ENCODE data around the gene MYRIP. TPM values are rescaled to one million over a fixed set of nuclear protein-coding genes. Genes with fewer than 3 reads are reported as not detected.

Gene MYRIP
- total RNA-seq, 1 donor from 2014 or later, result 1.0 TPM

DNA sequence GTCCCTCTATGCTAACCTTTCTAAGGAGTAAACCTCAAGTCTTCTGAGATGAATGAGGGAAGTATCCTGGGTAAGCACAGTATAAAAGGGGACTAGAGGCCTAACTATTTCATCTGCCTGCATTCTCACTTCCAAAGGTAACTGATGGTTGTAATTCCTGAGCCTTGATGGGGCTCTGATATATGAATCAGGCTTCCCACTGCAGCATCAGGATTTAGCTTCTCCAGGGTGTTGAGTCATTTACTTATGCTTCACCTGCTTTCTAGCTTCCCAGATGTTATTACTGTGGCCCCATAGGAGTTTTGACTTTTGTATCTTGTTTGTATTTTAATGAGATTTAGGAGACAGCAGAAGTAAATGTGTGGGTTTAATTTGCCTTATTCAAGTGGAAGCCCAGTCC, 292.8 kb downstream of the MYRIP start:
- no peak overlapping the region for H3K27ac ChIP-seq (ENCODE audit: low read depth, low read length)
- H3K27me3 ChIP-seq (ENCODE audit: control insufficient read depth in 3 of 3, insufficient read depth in 3 of 3, low read length in 3 of 3), result no peaks in the 10 kb centered on the region
- H3K9me3 ChIP-seq (ENCODE audit: control insufficient read depth in 3 of 3, low read length in 3 of 3), result peaks cover 0 to 5% (median 0%) of the 10 kb centered on the region in 3 donors
- H3K36me3 ChIP-seq (ENCODE audit: control insufficient read depth in 3 of 3, insufficient read depth in 3 of 3, low read length in 3 of 3), result no peaks in the 10 kb centered on the region
- peaks cover 0 to 3% (median 0%) of the 10 kb centered on the region in 3 donors for H3K4me1 ChIP-seq (ENCODE audit: control insufficient read depth in 3 of 3, insufficient read depth in 3 of 3, low read length in 3 of 3)
- H3K4me3 ChIP-seq (ENCODE audit: low read length in 3 of 3), result no peak overlapping the region
- no peak overlapping the region for H3K9ac ChIP-seq (ENCODE audit: low read depth in 1 of 3, low read length in 3 of 3)

DNA sequence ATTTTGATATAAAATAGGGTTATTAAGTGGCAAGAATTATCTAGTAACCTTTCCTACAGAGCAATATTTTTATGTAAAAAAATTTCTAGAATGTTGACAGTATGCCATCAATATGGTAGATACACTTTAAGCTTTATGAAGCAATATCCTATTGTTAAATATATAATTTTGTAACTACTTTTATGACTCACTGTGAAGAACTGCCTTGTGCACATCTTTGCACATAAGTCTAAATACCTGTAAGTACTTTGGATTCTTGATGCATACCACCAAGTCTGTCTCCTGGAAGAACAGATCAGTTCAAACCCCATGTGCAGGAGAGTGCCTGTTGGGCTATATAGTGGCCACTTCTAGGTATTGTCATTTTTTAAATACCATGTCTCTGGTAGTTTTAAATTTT, 294.4 kb downstream of the MYRIP start:
- Histone ChIP-seq H3K9me3 (ENCODE audit: control insufficient read depth in 3 of 3, low read length in 3 of 3) (peaks cover 0 to 5% (median 0%) of the 10 kb centered on the region in 3 donors), H3K27me3 (ENCODE audit: control insufficient read depth in 3 of 3, insufficient read depth in 3 of 3, low read length in 3 of 3) (no peaks in the 10 kb centered on the region), H3K9ac (ENCODE audit: low read depth in 1 of 3, low read length in 3 of 3) (no peak overlapping the region), H3K36me3 (ENCODE audit: control insufficient read depth in 3 of 3, insufficient read depth in 3 of 3, low read length in 3 of 3) (no peaks in the 10 kb centered on the region), H3K4me1 (ENCODE audit: control insufficient read depth in 3 of 3, insufficient read depth in 3 of 3, low read length in 3 of 3) (no peaks in the 10 kb centered on the region), H3K27ac (ENCODE audit: low read depth, low read length) (no peak overlapping the region), H3K4me3 (ENCODE audit: low read length in 3 of 3) (no peak overlapping the region)

DNA sequence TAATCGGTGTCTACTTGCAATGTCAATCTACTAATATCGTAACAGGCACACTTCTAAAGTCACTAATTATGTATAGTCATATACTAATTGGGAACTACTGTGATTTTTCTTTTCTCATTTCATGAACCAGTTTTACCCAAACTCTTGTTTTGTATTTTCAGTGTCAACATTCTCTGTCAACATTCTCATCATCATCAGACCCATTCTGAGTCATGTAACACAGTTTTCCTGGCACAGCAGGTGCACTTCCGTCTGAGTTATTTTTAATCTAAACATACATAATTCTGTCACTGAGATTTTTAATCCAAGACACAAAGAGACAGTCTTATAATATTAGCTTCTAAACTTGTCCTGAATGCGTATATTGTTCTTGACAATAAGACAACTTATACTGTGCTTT, 295.0 kb downstream of the MYRIP start:
- H3K36me3 ChIP-seq (ENCODE audit: control insufficient read depth in 3 of 3, insufficient read depth in 3 of 3, low read length in 3 of 3), result no peaks in the 10 kb centered on the region
- H3K9me3 ChIP-seq (ENCODE audit: control insufficient read depth in 3 of 3, low read length in 3 of 3), result peaks cover 0 to 5% (median 0%) of the 10 kb centered on the region in 3 donors
- H3K27ac ChIP-seq (ENCODE audit: low read depth, low read length), result no peak overlapping the region
- H3K27me3 ChIP-seq (ENCODE audit: control insufficient read depth in 3 of 3, insufficient read depth in 3 of 3, low read length in 3 of 3), result no peaks in the 10 kb centered on the region
- no peaks in the 10 kb centered on the region for H3K4me1 ChIP-seq (ENCODE audit: control insufficient read depth in 3 of 3, insufficient read depth in 3 of 3, low read length in 3 of 3)
- no peak overlapping the region for H3K9ac ChIP-seq (ENCODE audit: low read depth in 1 of 3, low read length in 3 of 3)
- H3K4me3 ChIP-seq (ENCODE audit: low read length in 3 of 3), result no peak overlapping the region

DNA sequence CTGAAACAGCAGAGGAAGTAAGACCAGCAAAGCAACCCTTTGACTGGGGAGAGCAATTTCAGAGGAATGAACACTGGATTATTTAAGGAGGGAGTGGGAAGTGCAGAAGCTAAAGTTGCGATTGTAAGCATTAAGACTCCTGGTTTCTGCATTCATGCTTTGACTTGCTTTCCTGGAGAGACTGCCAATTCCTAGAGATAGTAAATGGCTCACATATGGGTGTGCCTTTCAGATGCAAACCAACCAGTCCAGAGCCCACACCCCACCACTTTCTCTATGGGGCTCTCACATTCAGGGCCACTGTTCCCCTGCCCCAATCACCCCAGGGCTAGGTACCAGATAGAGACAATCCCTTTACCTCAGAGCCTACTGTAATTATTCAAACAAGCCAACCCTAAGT, 299.2 kb downstream of the MYRIP start:
- Histone ChIP-seq H3K9me3 (ENCODE audit: control insufficient read depth in 3 of 3, low read length in 3 of 3) (no peaks in the 10 kb centered on the region), H3K4me3 (ENCODE audit: low read length in 3 of 3) (no peak overlapping the region), H3K4me1 (ENCODE audit: control insufficient read depth in 3 of 3, insufficient read depth in 3 of 3, low read length in 3 of 3) (no peaks in the 10 kb centered on the region), H3K27ac (ENCODE audit: low read depth, low read length) (no peak overlapping the region), H3K36me3 (ENCODE audit: control insufficient read depth in 3 of 3, insufficient read depth in 3 of 3, low read length in 3 of 3) (no peaks in the 10 kb centered on the region), H3K9ac (ENCODE audit: low read depth in 1 of 3, low read length in 3 of 3) (no peak overlapping the region), H3K27me3 (ENCODE audit: control insufficient read depth in 3 of 3, insufficient read depth in 3 of 3, low read length in 3 of 3) (no peaks in the 10 kb centered on the region)

DNA sequence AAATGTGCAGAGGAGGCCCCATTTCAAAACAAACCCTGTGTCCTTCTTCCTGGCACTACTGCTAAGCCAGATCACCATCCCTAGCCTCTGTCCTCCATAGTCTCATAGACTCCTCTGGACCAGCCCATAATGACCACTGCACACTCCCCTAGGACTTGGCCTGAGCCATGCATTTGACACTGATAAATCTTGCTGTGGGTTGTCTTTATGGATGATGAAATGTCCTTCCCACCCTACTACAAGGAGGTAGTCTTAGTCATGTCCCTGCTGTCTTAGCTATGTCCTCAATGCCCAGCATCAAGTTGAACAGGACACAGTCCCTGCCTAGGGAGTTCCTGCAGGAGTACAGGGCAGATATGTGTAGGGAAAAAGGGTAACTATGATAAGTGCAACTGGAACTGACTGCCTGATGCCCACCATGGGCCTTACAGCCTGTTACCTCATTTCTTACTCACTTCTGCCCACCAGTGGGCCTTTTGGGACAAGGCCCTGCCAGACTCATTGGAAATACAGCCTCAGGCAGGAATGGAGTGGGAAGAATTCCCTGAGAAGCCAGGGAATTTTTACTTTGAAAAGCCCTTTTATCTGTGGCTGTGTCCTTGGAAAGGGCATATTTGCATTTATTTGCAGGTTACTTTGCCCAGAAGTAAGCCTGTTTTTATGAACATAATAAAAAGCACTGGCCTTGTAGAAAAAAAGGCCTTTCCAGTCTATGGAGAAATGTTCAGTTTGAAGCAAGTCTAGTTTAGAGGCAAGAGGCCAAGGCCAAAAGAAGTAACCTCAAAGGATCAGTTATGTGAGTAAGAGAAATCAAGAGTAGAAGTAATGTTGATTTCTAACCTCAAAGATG, 300.5 kb downstream of the MYRIP start:
- no peaks in the 10 kb centered on the region for H3K27me3 ChIP-seq (ENCODE audit: control insufficient read depth in 3 of 3, insufficient read depth in 3 of 3, low read length in 3 of 3)
- H3K27ac ChIP-seq (ENCODE audit: low read depth, low read length), result no peak overlapping the region
- no peaks in the 10 kb centered on the region for H3K4me1 ChIP-seq (ENCODE audit: control insufficient read depth in 3 of 3, insufficient read depth in 3 of 3, low read length in 3 of 3)
- H3K9ac ChIP-seq (ENCODE audit: low read depth in 1 of 3, low read length in 3 of 3), result no peak overlapping the region
- no peaks in the 10 kb centered on the region for H3K36me3 ChIP-seq (ENCODE audit: control insufficient read depth in 3 of 3, insufficient read depth in 3 of 3, low read length in 3 of 3)
- H3K4me3 ChIP-seq (ENCODE audit: low read length in 3 of 3), result no peak overlapping the region
- H3K9me3 ChIP-seq (ENCODE audit: control insufficient read depth in 3 of 3, low read length in 3 of 3), result no peaks in the 10 kb centered on the region

DNA sequence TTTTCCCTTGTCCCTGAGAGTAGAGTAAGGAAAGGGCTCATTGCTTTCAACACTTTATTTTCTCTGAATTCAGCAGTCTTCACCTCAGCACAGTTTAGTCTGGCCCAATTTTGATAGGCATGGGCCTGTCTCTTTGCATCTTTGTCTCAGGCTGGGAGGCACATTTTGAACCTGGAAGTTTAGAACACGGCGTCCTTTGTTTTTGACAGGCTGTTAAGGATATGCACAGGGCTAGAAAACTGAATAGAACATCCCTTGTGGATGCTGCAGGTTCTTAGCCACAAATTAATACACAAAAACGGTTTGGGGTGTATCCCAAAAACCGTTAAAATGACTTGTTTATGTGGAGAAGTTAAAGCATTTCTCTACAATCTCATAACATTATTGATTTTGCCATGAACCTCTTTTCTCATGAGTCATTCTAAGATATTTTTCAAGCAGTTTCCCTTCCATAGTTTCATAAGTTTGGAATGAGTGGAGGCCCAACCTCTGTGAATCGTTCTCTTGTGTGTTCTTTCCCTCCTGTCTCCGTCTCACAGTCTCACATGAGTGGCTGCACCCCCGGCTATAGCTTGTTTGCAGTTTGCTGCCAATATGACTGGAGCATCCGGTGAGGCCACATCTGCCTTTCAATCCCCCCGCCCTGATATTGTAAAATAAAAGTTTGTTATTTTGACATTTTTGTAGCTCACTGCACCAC, 307.2 kb downstream of the MYRIP start:
- Histone ChIP-seq H3K9me3 (ENCODE audit: control insufficient read depth in 3 of 3, low read length in 3 of 3) (no peaks in the 10 kb centered on the region), H3K4me3 (ENCODE audit: low read length in 3 of 3) (no peak overlapping the region), H3K9ac (ENCODE audit: low read depth in 1 of 3, low read length in 3 of 3) (no peak overlapping the region), H3K27ac (ENCODE audit: low read depth, low read length) (no peak overlapping the region), H3K4me1 (ENCODE audit: control insufficient read depth in 3 of 3, insufficient read depth in 3 of 3, low read length in 3 of 3) (no peaks in the 10 kb centered on the region), H3K36me3 (ENCODE audit: control insufficient read depth in 3 of 3, insufficient read depth in 3 of 3, low read length in 3 of 3) (no peaks in the 10 kb centered on the region), H3K27me3 (ENCODE audit: control insufficient read depth in 3 of 3, insufficient read depth in 3 of 3, low read length in 3 of 3) (no peaks in the 10 kb centered on the region)

DNA sequence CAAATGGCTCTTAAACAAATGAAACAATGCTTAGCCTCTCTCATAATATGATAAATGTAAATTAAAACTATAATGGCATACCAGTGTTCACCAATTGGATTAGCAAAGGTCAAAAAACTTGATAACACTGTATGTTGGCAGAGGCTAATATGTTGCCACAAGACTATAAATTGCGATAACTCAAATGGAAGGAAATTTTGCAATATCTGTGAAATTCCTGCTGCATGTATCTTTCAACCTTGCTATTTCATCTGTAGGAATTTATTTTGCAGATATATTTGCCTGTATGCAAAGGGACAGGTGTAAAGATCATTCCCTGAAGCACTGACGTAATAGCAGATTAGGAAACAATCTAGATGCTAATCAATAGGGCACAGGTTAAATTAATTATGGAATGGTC, 308.7 kb downstream of the MYRIP start:
- no peaks in the 10 kb centered on the region for H3K4me1 ChIP-seq (ENCODE audit: control insufficient read depth in 3 of 3, insufficient read depth in 3 of 3, low read length in 3 of 3)
- no peak overlapping the region for H3K27ac ChIP-seq (ENCODE audit: low read depth, low read length)
- H3K27me3 ChIP-seq (ENCODE audit: control insufficient read depth in 3 of 3, insufficient read depth in 3 of 3, low read length in 3 of 3), result no peaks in the 10 kb centered on the region
- no peaks in the 10 kb centered on the region for H3K36me3 ChIP-seq (ENCODE audit: control insufficient read depth in 3 of 3, insufficient read depth in 3 of 3, low read length in 3 of 3)
- no peaks in the 10 kb centered on the region for H3K9me3 ChIP-seq (ENCODE audit: control insufficient read depth in 3 of 3, low read length in 3 of 3)
- no peak overlapping the region for H3K9ac ChIP-seq (ENCODE audit: low read depth in 1 of 3, low read length in 3 of 3)
- H3K4me3 ChIP-seq (ENCODE audit: low read length in 3 of 3), result no peak overlapping the region

DNA sequence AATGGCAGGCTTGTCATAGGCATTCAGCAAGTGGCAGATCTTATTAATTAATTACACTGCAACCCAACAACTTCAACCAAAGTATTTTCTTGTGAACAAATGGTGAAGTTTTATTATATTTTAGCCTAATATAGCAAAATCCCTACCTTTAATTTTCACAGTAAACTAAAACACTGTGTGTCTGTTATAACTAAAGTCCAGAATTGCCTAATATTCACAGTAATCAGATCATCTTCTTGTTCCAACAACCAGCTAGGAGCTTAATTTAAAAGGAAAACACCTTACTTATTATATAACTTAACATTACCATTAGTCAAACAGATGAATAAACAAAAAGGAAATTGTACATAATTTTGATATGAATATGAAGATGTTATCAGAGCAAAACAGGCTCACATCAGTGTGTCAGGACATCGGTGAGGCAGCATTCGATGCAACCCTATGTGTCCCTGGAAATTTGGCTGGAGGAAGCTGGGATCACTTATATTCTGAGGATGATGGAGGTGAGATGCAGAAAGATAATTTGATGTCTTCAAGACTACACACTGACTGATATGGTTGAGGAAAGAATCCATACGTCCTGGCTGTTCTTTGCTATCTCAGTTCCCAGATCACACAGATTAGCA, 310.8 kb downstream of the MYRIP start:
- Histone ChIP-seq H3K9me3 (ENCODE audit: control insufficient read depth in 3 of 3, low read length in 3 of 3) (no peaks in the 10 kb centered on the region), H3K27me3 (ENCODE audit: control insufficient read depth in 3 of 3, insufficient read depth in 3 of 3, low read length in 3 of 3) (no peaks in the 10 kb centered on the region), H3K9ac (ENCODE audit: low read depth in 1 of 3, low read length in 3 of 3) (no peak overlapping the region), H3K36me3 (ENCODE audit: control insufficient read depth in 3 of 3, insufficient read depth in 3 of 3, low read length in 3 of 3) (no peaks in the 10 kb centered on the region), H3K4me3 (ENCODE audit: low read length in 3 of 3) (no peak overlapping the region), H3K27ac (ENCODE audit: low read depth, low read length) (no peak overlapping the region), H3K4me1 (ENCODE audit: control insufficient read depth in 3 of 3, insufficient read depth in 3 of 3, low read length in 3 of 3) (peaks cover 0 to 7% (median 0%) of the 10 kb centered on the region in 3 donors)

DNA sequence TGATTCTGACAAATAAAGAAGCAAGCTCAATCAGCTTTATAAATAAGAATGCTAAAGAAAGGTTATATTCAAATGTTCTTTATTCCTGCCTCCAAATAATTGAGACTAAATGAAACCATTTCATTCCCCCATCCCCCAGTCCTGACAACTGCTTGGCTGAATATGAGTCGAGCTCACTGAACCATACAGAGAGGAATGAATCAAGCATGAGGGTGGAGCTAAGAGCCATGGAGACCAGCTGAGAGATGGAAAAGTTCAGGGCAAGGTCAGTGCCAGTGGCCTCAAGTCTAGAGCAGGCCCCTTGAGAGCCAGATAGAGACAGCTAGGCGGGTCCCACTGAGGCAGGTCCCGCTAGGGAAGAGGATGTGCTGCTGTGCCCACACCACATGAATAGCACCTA, 311.4 kb downstream of the MYRIP start:
- no peak overlapping the region for H3K27ac ChIP-seq (ENCODE audit: low read depth, low read length)
- H3K4me3 ChIP-seq (ENCODE audit: low read length in 3 of 3), result no peak overlapping the region
- no peak overlapping the region for H3K9ac ChIP-seq (ENCODE audit: low read depth in 1 of 3, low read length in 3 of 3)
- no peaks in the 10 kb centered on the region for H3K9me3 ChIP-seq (ENCODE audit: control insufficient read depth in 3 of 3, low read length in 3 of 3)
- peaks cover 0 to 7% (median 0%) of the 10 kb centered on the region in 3 donors for H3K4me1 ChIP-seq (ENCODE audit: control insufficient read depth in 3 of 3, insufficient read depth in 3 of 3, low read length in 3 of 3)
- no peaks in the 10 kb centered on the region for H3K27me3 ChIP-seq (ENCODE audit: control insufficient read depth in 3 of 3, insufficient read depth in 3 of 3, low read length in 3 of 3)
- H3K36me3 ChIP-seq (ENCODE audit: control insufficient read depth in 3 of 3, insufficient read depth in 3 of 3, low read length in 3 of 3), result no peaks in the 10 kb centered on the region

DNA sequence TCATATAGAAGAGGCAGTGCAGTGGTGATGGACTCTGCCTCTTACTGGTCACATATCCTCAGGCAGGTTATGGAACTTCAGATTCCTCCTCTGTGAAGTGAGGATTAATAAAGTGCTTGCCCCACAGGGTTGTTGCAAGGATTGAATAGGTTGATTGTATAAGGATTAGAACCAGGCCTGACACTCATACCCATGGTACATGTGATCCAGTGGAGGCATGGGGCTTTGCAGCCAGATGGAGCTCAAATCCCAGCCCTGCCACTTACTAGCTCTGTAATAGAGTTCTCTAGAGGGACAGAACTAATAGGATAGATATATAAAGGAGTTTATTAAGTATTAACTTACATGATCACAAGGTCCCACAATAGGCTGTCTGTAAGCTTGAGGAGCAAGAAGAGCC, 315.5 kb downstream of the MYRIP start:
- Histone ChIP-seq H3K27me3 (ENCODE audit: control insufficient read depth in 3 of 3, insufficient read depth in 3 of 3, low read length in 3 of 3) (no peaks in the 10 kb centered on the region), H3K9ac (ENCODE audit: low read depth in 1 of 3, low read length in 3 of 3) (no peak overlapping the region), H3K4me1 (ENCODE audit: control insufficient read depth in 3 of 3, insufficient read depth in 3 of 3, low read length in 3 of 3) (peaks cover 4 to 11% (median 4%) of the 10 kb centered on the region in 3 donors), H3K4me3 (ENCODE audit: low read length in 3 of 3) (no peak overlapping the region), H3K27ac (ENCODE audit: low read depth, low read length) (no peak overlapping the region), H3K36me3 (ENCODE audit: control insufficient read depth in 3 of 3, insufficient read depth in 3 of 3, low read length in 3 of 3) (no peaks in the 10 kb centered on the region), H3K9me3 (ENCODE audit: control insufficient read depth in 3 of 3, low read length in 3 of 3) (no peaks in the 10 kb centered on the region)
